ENCODE measurements around the gene MCOLN1. TPM values are rescaled to one million over a fixed set of nuclear protein-coding genes. Genes with fewer than 3 reads are reported as not detected.
"Not testable (repeated sequence)": the region's sequence is repeated elsewhere in the genome, so short reads cannot be mapped to it uniquely, and the experiment has no call there.

MCOLN1 gene
- total RNA-seq, 4 donors from 2014 or later = 24.5 to 41.1 (median 31.9) TPM

GRCh38 chr19:7570761-7571160 lies 48.3 kb downstream of the MCOLN1 start:
- ATAC-seq (ENCODE audit: low FRiP score) = no peak
- DNase-seq (ENCODE audit: low spot score) = no peak
- no peak for TF ChIP-seq CTCF (IDR thresholded peaks at IDR 0.05)

- no peak for ATAC-seq (ENCODE audit: low FRiP score)
- DNase-seq (ENCODE audit: low spot score) = no peak
- no peak for TF ChIP-seq CTCF (IDR thresholded peaks at IDR 0.05)
Observed at GRCh38 chr19:7575434-7576040, 53.1 kb downstream of the MCOLN1 start.

GRCh38 chr19:7577422-7577821 lies 55.0 kb downstream of the MCOLN1 start:
- not testable (repeated sequence) for DNase-seq (ENCODE audit: low spot score); ATAC-seq (ENCODE audit: low FRiP score)

- ATAC-seq (ENCODE audit: low FRiP score) = no peak
- no peak for DNase-seq (ENCODE audit: low spot score)
- no peak for TF ChIP-seq CTCF (IDR thresholded peaks at IDR 0.05)
Observed at GRCh38 chr19:7578127-7578526, 55.7 kb downstream of the MCOLN1 start.

- ATAC-seq (ENCODE audit: low FRiP score) = no peak
- no peak for TF ChIP-seq CTCF (IDR thresholded peaks at IDR 0.05)
- no peak for DNase-seq (ENCODE audit: low spot score)
Observed at GRCh38 chr19:7579182-7579581, 56.8 kb downstream of the MCOLN1 start.

GRCh38 chr19:7582446-7582845 lies 60.0 kb downstream of the MCOLN1 start:
- ATAC-seq (ENCODE audit: low FRiP score) (no peak), DNase-seq (ENCODE audit: low spot score) (no peak)
- no peak for TF ChIP-seq CTCF (IDR thresholded peaks at IDR 0.05)

Small RNA genes within 50 kb of the gene (small RNA-seq; reads per million reads assigned to genes)
- gene AC008878.2 = not detected

Other genes with a start within 250 kb of the MCOLN1 start
- gene INSR, start 228.2 kb upstream of the MCOLN1 start, total RNA-seq = 100 to 1,000 TPM in 1 of 4 donors, 10 to 100 TPM in 3; 67.1 to 120 (median 80.2) TPM
- 10 to 100 TPM; 13.6 to 24.1 (median 19.4) TPM for gene ARHGEF18, start 173.7 kb upstream of the MCOLN1 start, total RNA-seq
- 1 to 10 TPM; 4.4 to 9.9 (median 4.7) TPM for gene PEX11G, start 33.6 kb upstream of the MCOLN1 start, total RNA-seq
- 10 to 100 TPM; 31.9 to 49.8 (median 36.6) TPM for gene ZNF358, start 6.5 kb upstream of the MCOLN1 start, total RNA-seq
- gene PNPLA6, start 13.1 kb downstream of the MCOLN1 start, total RNA-seq = 10 to 100 TPM; 50.3 to 92.4 (median 64.6) TPM
- 1 to 10 TPM in 1 of 4 donors, under 1 TPM in 2, not detected in 1; 0.36 to 1.0 (median 0.69) TPM for gene CAMSAP3, start 73.2 kb downstream of the MCOLN1 start, total RNA-seq
- gene XAB2, start 106.9 kb downstream of the MCOLN1 start, total RNA-seq = 10 to 100 TPM; 22.5 to 37.0 (median 27.8) TPM
- gene PET100, start 107.2 kb downstream of the MCOLN1 start, total RNA-seq = 10 to 100 TPM; 11.2 to 22.8 (median 17.0) TPM
- gene PCP2, start 111.1 kb downstream of the MCOLN1 start, total RNA-seq = not detected
- gene STXBP2, start 114.5 kb downstream of the MCOLN1 start, total RNA-seq = 10 to 100 TPM; 29.7 to 46.1 (median 37.7) TPM
- 1 to 10 TPM in 1 of 4 donors, not detected in 3; 1.6 TPM for gene RETN, start 146.4 kb downstream of the MCOLN1 start, total RNA-seq
- 1 to 10 TPM; 2.2 to 6.5 (median 3.4) TPM for gene MCEMP1, start 154.5 kb downstream of the MCOLN1 start, total RNA-seq
- 10 to 100 TPM; 54.1 to 83.6 (median 76.7) TPM for gene TRAPPC5, start 158.2 kb downstream of the MCOLN1 start, total RNA-seq
- 1 to 10 TPM in 2 of 4 donors, under 1 TPM in 2; 0.65 to 1.8 (median 1.0) TPM for gene FCER2, start 179.5 kb downstream of the MCOLN1 start, total RNA-seq
- gene CLEC4G, start 209.5 kb downstream of the MCOLN1 start, total RNA-seq = 1 to 10 TPM; 2.3 to 9.3 (median 6.0) TPM
- 10 to 100 TPM; 12.7 to 21.8 (median 17.2) TPM for gene CD209, start 224.9 kb downstream of the MCOLN1 start, total RNA-seq
- gene CLEC4M, start 240.6 kb downstream of the MCOLN1 start, total RNA-seq = under 1 TPM in 2 of 4 donors, not detected in 2; 0.56 to 0.93 TPM

All from omental fat pad (tissue), 4 donors.